Measurements from ENCODE around the gene XPOT.

Gene XPOT

DNA sequence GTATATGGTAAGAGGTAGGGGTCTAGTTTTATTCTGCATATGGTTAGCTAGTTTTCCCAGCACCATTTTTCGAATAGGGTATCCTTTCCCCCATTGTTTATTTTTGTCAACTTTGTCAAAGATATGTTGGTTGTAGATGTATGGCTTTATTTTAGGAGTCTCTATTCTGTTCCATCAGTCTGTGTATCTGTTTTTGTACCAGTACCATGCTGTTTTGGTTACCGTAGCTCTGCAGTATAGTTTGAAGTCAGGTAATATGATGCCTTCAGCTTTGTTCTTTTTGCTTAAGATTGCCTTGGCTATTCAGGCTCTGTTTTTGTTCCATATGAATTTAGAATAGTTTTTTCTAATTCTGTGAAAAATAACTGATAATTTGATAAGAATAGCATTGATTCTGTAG lies 72.7 kb downstream of the XPOT start:
- Histone ChIP-seq H3K36me3 (ENCODE audit: insufficient read depth, low read length) (peaks cover 92% of the 10 kb centered on the region), H3F3A (ENCODE audit: insufficient read depth, low read length) (no peaks in the 10 kb centered on the region), H3K4me2 (ENCODE audit: low read length) (no peak overlapping the region), H3K9me2 (ENCODE audit: low read depth, low read length) (no peaks in the 10 kb centered on the region), H3K27ac (ENCODE audit: low read depth, low read length, poor library complexity, severe bottlenecking) (no peak overlapping the region), H3K4me1 (ENCODE audit: insufficient read depth, low read length, severe bottlenecking) (no peaks in the 10 kb centered on the region), H2AFZ (ENCODE audit: low read length) (no peak overlapping the region), H3K4me3 (ENCODE audit: low read depth, low read length, poor library complexity, severe bottlenecking) (no peak overlapping the region), H3K9ac (ENCODE audit: low read length) (no peak overlapping the region), H3K9me3 (ENCODE audit: low read length) (peaks cover 2% of the 10 kb centered on the region; the same call in 1 of the 2 replicates), H3K27me3 (ENCODE audit: insufficient read depth, low read length) (no peaks in the 10 kb centered on the region), H3K79me2 (ENCODE audit: insufficient read depth, low read length) (peaks cover 4% of the 10 kb centered on the region; the same call in 1 of the 2 replicates), H4K20me1 (ENCODE audit: insufficient read depth, low read length) (no peaks in the 10 kb centered on the region)
- TF ChIP-seq, protein P1, sequence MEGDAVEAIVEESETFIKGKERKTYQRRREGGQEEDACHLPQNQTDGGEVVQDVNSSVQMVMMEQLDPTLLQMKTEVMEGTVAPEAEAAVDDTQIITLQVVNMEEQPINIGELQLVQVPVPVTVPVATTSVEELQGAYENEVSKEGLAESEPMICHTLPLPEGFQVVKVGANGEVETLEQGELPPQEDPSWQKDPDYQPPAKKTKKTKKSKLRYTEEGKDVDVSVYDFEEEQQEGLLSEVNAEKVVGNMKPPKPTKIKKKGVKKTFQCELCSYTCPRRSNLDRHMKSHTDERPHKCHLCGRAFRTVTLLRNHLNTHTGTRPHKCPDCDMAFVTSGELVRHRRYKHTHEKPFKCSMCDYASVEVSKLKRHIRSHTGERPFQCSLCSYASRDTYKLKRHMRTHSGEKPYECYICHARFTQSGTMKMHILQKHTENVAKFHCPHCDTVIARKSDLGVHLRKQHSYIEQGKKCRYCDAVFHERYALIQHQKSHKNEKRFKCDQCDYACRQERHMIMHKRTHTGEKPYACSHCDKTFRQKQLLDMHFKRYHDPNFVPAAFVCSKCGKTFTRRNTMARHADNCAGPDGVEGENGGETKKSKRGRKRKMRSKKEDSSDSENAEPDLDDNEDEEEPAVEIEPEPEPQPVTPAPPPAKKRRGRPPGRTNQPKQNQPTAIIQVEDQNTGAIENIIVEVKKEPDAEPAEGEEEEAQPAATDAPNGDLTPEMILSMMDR (IDR thresholded peaks at IDR 0.05; ENCODE audit: low read length), result no peak
- no peak for TF ChIP-seq EZH2 (IDR thresholded peaks at IDR 0.05; ENCODE audit: borderline replicate concordance, low read length)

DNA sequence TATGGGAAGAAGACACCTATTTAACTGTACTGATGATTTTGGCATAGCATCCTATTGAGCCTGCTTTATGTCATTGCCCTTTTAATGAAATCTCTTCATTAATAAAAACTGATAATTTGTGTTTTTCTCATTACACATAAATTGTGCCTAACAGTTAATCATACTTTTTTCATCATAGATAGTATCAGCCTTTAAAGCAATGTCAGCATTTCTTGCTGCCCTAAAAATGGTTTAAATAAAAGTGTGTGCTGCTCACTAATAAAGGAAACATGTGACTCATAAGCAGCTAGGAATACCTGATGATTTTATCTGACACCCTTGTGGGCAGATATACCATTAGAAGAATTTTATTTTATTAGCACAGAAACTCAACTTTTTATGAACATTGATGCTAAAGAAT lies 74.5 kb downstream of the XPOT start:
- H3K36me3 ChIP-seq (ENCODE audit: insufficient read depth, low read length), result peaks cover 91% of the 10 kb centered on the region
- H3K9me3 ChIP-seq (ENCODE audit: low read length), result peaks cover 2% of the 10 kb centered on the region; the same call in 1 of the 2 replicates
- H3K27me3 ChIP-seq (ENCODE audit: insufficient read depth, low read length), result no peaks in the 10 kb centered on the region
- H3K27ac ChIP-seq (ENCODE audit: low read depth, low read length, poor library complexity, severe bottlenecking), result no peak overlapping the region
- H3K9me2 ChIP-seq (ENCODE audit: low read depth, low read length), result no peaks in the 10 kb centered on the region
- peaks cover 4% of the 10 kb centered on the region; the same call in 1 of the 2 replicates for H3K79me2 ChIP-seq (ENCODE audit: insufficient read depth, low read length)
- no peaks in the 10 kb centered on the region for H4K20me1 ChIP-seq (ENCODE audit: insufficient read depth, low read length)
- H3K9ac ChIP-seq (ENCODE audit: low read length), result no peak overlapping the region
- H3K4me1 ChIP-seq (ENCODE audit: insufficient read depth, low read length, severe bottlenecking), result no peaks in the 10 kb centered on the region
- TF ChIP-seq, protein P1 (IDR thresholded peaks at IDR 0.05; ENCODE audit: low read length), result no peak
- TF ChIP-seq EZH2 (IDR thresholded peaks at IDR 0.05; ENCODE audit: borderline replicate concordance, low read length), result no peak
- H3F3A ChIP-seq (ENCODE audit: insufficient read depth, low read length), result no peaks in the 10 kb centered on the region
- H2AFZ ChIP-seq (ENCODE audit: low read length), result no peak overlapping the region
- no peak overlapping the region for H3K4me3 ChIP-seq (ENCODE audit: low read depth, low read length, poor library complexity, severe bottlenecking)
- no peak overlapping the region for H3K4me2 ChIP-seq (ENCODE audit: low read length)

DNA sequence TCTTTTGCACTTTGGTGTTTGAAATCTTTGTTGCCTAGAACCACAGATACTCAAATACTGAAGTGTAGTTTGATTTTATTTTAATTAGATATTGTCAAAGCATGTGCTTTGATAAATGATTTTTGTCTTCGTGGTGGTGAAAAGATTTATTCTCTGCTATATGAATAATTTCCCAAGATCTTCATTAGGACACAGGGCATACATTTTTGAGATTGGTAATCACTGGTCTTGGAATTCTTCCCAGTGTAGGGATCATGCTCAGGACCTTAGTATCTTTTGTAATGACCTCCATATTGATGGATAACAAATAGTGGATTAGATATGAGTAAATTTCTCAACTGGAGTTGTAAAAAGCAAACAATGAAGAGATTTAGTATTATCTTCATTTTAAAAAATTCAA lies 76.0 kb downstream of the XPOT start:
- no peak for TF ChIP-seq EZH2 (IDR thresholded peaks at IDR 0.05; ENCODE audit: borderline replicate concordance, low read length)
- TF ChIP-seq, protein P1 (IDR thresholded peaks at IDR 0.05; ENCODE audit: low read length), result no peak
- no peak overlapping the region for H3K9ac ChIP-seq (ENCODE audit: low read length)
- no peak overlapping the region for H3K27ac ChIP-seq (ENCODE audit: low read depth, low read length, poor library complexity, severe bottlenecking)
- H3F3A ChIP-seq (ENCODE audit: insufficient read depth, low read length), result no peaks in the 10 kb centered on the region
- H3K36me3 ChIP-seq (ENCODE audit: insufficient read depth, low read length), result peaks cover 85% of the 10 kb centered on the region
- H3K4me2 ChIP-seq (ENCODE audit: low read length), result no peak overlapping the region
- H4K20me1 ChIP-seq (ENCODE audit: insufficient read depth, low read length), result no peaks in the 10 kb centered on the region
- H3K27me3 ChIP-seq (ENCODE audit: insufficient read depth, low read length), result no peaks in the 10 kb centered on the region
- no peak overlapping the region for H3K4me3 ChIP-seq (ENCODE audit: low read depth, low read length, poor library complexity, severe bottlenecking)
- H3K4me1 ChIP-seq (ENCODE audit: insufficient read depth, low read length, severe bottlenecking), result no peaks in the 10 kb centered on the region
- no peaks in the 10 kb centered on the region for H3K9me2 ChIP-seq (ENCODE audit: low read depth, low read length)
- peaks cover 4% of the 10 kb centered on the region; the same call in 1 of the 2 replicates for H3K79me2 ChIP-seq (ENCODE audit: insufficient read depth, low read length)
- H2AFZ ChIP-seq (ENCODE audit: low read length), result no peak overlapping the region
- H3K9me3 ChIP-seq (ENCODE audit: low read length), result peaks cover 2% of the 10 kb centered on the region; the same call in 1 of the 2 replicates

All from OCI-LY1 (cell line).